ENCODE measurements around the gene PDE4B. TPM values are rescaled to one million over a fixed set of nuclear protein-coding genes. Genes with fewer than 3 reads are reported as not detected.

PDE4B gene
- total and polyA plus RNA-seq, 9 of the 15 experiments (the other 6 are each of a cell fraction or from before 2014, with no cell fraction given), result 0.09 TPM; not detected in 8

DNA sequence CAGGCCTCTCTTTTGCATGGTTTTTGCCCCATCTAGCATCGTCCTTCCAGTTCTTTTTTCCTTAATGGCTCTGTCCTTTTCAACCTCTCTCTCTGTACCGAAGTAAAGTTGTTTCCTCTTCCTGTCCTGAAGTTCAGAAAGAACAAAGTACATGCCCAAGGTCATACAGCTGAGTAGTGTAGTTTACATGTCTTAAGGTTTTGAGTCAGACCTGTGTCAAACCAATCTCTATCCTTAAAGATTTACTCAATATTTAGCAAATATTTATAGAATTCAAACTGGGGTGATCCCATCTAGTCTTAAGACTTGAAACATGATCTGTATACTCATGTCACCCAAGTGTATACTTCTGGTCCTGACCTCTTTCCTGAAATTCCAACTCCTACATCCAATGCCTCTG is 622.6 kb downstream of the PDE4B start:
- Histone ChIP-seq H3K9me3 (replicated peaks; ENCODE audit: control insufficient read depth, insufficient read depth, low read depth, low read length) (no peaks in the 10 kb centered on the region; the same call in 1 of the 2 replicates), H3K27ac (ENCODE audit: extremely low read depth, low read depth, low read length) (no peak overlapping the region), H3K4me1 (replicated peaks in 1 of 2; ENCODE audit: control insufficient read depth in 2 of 2, insufficient read depth in 2 of 2, low read length in 2 of 2) (no peaks in the 10 kb centered on the region; a peak in 1 of 5 replicates), H3K79me2 (ENCODE audit: control insufficient read depth, insufficient read depth, low read length) (no peaks in the 10 kb centered on the region), H3K9ac (ENCODE audit: insufficient read depth in 1 of 2, low read depth in 2 of 2, low read length in 2 of 2) (no peak overlapping the region), H3K4me2 (ENCODE audit: insufficient read depth, low read length) (no peak overlapping the region), H3K9me1 (ENCODE audit: control insufficient read depth, insufficient read depth, low read length) (peaks cover 3% of the 10 kb centered on the region), H3K27me3 (ENCODE audit: control insufficient read depth in 2 of 2, insufficient read depth in 2 of 2, low read length in 2 of 2) (no peaks in the 10 kb centered on the region), H2AFZ (ENCODE audit: low read depth, low read length) (no peak overlapping the region), H3K4me3 (no peak overlapping the region), H3K36me3 (ENCODE audit: control insufficient read depth, insufficient read depth, low read length) (no peaks in the 10 kb centered on the region), H4K20me1 (replicated peaks; ENCODE audit: control insufficient read depth, insufficient read depth, low read length) (no peaks in the 10 kb centered on the region)
- intact Hi-C loops (cut with micrococcal nuclease), result no loop called here
- FAIRE-seq, result no peak
- in situ Hi-C loops (cut with MboI), result no loop called here
- POLR2A ChIA-PET, result no interaction called here
- 0% methylated on average over 1 of the region's 2 CpGs for WGBS (ENCODE audit: insufficient coverage, low coverage, missing lambda C conversion rate)
- no peak for ATAC-seq
- no TSS peak for BruUV-seq (replicated peaks)
- CTCF ChIA-PET (ENCODE audit: low intra/inter-chr PET ratio), result interaction anchor here (0.6 kb wide), 1 partner anchor 1743 kb away, joined by 3 read pairs; no protein-coding TSS in a partner anchor
- TF ChIP-seq NUFIP1 (IDR thresholded peaks at IDR 0.05; ENCODE audit: partially characterized antibody) (no peak), HDAC2 (IDR thresholded peaks at IDR 0.05) (no peak)
- no peak for DNase-seq (ENCODE audit: extremely low read depth in 1 of 4, low spot score in 3 of 4)

- H3K27me3 ChIP-seq (ENCODE audit: control insufficient read depth in 2 of 2, insufficient read depth in 2 of 2, low read length in 2 of 2), result no peaks in the 10 kb centered on the region
- H2AFZ ChIP-seq (ENCODE audit: low read depth, low read length), result no peak overlapping the region
- TF ChIP-seq, protein P1, sequence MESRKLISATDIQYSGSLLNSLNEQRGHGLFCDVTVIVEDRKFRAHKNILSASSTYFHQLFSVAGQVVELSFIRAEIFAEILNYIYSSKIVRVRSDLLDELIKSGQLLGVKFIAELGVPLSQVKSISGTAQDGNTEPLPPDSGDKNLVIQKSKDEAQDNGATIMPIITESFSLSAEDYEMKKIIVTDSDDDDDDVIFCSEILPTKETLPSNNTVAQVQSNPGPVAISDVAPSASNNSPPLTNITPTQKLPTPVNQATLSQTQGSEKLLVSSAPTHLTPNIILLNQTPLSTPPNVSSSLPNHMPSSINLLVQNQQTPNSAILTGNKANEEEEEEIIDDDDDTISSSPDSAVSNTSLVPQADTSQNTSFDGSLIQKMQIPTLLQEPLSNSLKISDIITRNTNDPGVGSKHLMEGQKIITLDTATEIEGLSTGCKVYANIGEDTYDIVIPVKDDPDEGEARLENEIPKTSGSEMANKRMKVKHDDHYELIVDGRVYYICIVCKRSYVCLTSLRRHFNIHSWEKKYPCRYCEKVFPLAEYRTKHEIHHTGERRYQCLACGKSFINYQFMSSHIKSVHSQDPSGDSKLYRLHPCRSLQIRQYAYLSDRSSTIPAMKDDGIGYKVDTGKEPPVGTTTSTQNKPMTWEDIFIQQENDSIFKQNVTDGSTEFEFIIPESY (CRISPR knock-in tag; IDR thresholded peaks at IDR 0.05), result no peak
- TF ChIP-seq PKNOX1 (IDR thresholded peaks at IDR 0.05) (no peak), ZNF347 (CRISPR knock-in tag; IDR thresholded peaks at IDR 0.05; ENCODE audit: low read depth) (no peak), HCFC1 (IDR thresholded peaks at IDR 0.05; ENCODE audit: low read depth, low read length) (no peak)
Measured at GRCh38 chr1:66415866-66416265, 623.2 kb downstream of the PDE4B start.

More at GRCh38 chr1:66415866-66416265, 623.2 kb downstream of the PDE4B start:
- intact Hi-C loops (cut with micrococcal nuclease) (no loop called here), in situ Hi-C loops (cut with MboI) (no loop called here)
- Histone ChIP-seq H3K9me3 (replicated peaks; ENCODE audit: control insufficient read depth, insufficient read depth, low read depth, low read length) (no peaks in the 10 kb centered on the region; the same call in 1 of the 2 replicates), H3K4me2 (ENCODE audit: insufficient read depth, low read length) (no peak overlapping the region), H3K9me1 (ENCODE audit: control insufficient read depth, insufficient read depth, low read length) (peaks cover 3% of the 10 kb centered on the region), H4K20me1 (replicated peaks; ENCODE audit: control insufficient read depth, insufficient read depth, low read length) (no peaks in the 10 kb centered on the region), H3K4me1 (replicated peaks in 1 of 2; ENCODE audit: control insufficient read depth in 2 of 2, insufficient read depth in 2 of 2, low read length in 2 of 2) (no peaks in the 10 kb centered on the region; a peak in 1 of 5 replicates), H3K4me3 (no peak overlapping the region), H3K36me3 (ENCODE audit: control insufficient read depth, insufficient read depth, low read length) (no peaks in the 10 kb centered on the region), H3K27ac (ENCODE audit: extremely low read depth, low read depth, low read length) (no peak overlapping the region), H3K79me2 (ENCODE audit: control insufficient read depth, insufficient read depth, low read length) (no peaks in the 10 kb centered on the region), H3K9ac (ENCODE audit: insufficient read depth in 1 of 2, low read depth in 2 of 2, low read length in 2 of 2) (no peak overlapping the region)
- 0% methylated on average over 1 of the region's 1 CpG for WGBS (ENCODE audit: insufficient coverage, low coverage, missing lambda C conversion rate)
- ChIA-PET CTCF (ENCODE audit: low intra/inter-chr PET ratio) (no interaction called here), POLR2A (no interaction called here)
- FAIRE-seq (no peak), ATAC-seq (no peak), DNase-seq (ENCODE audit: extremely low read depth in 1 of 4, low spot score in 3 of 4) (no peak)
- no TSS peak for BruUV-seq (replicated peaks)
